ENCODE results near the gene GLIS2.
A peak's percentile ranks its signal among the peaks of the same experiment; 100 is the strongest.
"Not testable (repeated sequence)": the region's sequence is repeated elsewhere in the genome, so short reads cannot be mapped to it uniquely, and the experiment has no call there.

GLIS2 gene

GRCh38 chr16:4337540-4338088, 21.7 kb downstream of the GLIS2 start:
- DNase-seq: no peak

- no peak for DNase-seq
These were observed 22.3 kb downstream of the GLIS2 start for GRCh38 chr16:4338125-4338582.

- no peak for DNase-seq
These were observed 22.9 kb downstream of the GLIS2 start for GRCh38 chr16:4338712-4339299.

- no peak for DNase-seq
These were observed 23.6 kb downstream of the GLIS2 start for GRCh38 chr16:4339455-4339854.

GRCh38 chr16:4339909-4340308, 24.0 kb downstream of the GLIS2 start:
- DNase-seq: no peak

GRCh38 chr16:4340443-4340842, 24.6 kb downstream of the GLIS2 start:
- no peak for DNase-seq

GRCh38 chr16:4341250-4341649, 25.4 kb downstream of the GLIS2 start:
- DNase-seq: no peak

GRCh38 chr16:4342866-4343744, 27.2 kb downstream of the GLIS2 start:
- DNase-seq: no peak

- DNase-seq: not testable (repeated sequence)
These were observed 28.6 kb downstream of the GLIS2 start for GRCh38 chr16:4344300-4344982.

GRCh38 chr16:4344983-4345835, 29.3 kb downstream of the GLIS2 start:
- DNase-seq: no peak

GRCh38 chr16:4345836-4346781, 30.2 kb downstream of the GLIS2 start:
- no peak for DNase-seq

GRCh38 chr16:4347010-4347409, 31.1 kb downstream of the GLIS2 start:
- no peak for DNase-seq

GRCh38 chr16:4347765-4348509, 32.1 kb downstream of the GLIS2 start:
- DNase-seq: no peak

- no peak for DNase-seq
These were observed 33.5 kb downstream of the GLIS2 start for GRCh38 chr16:4349332-4349731.

GRCh38 chr16:4350365-4350786, 34.5 kb downstream of the GLIS2 start:
- DNase-seq: no peak

- DNase-seq: peak; percentile 97
These were observed 35.2 kb downstream of the GLIS2 start, which contains the start of gene PAM16 for GRCh38 chr16:4350787-4351659. Gene PAM16 (minus strand): TSS chr16:4351321. CDS start chr16:4351234, 87 bp downstream.

- DNase-seq: no peak
These were observed 36.0 kb downstream of the GLIS2 start for GRCh38 chr16:4351880-4352279.

GRCh38 chr16:4352843-4353242, 37.0 kb downstream of the GLIS2 start:
- DNase-seq: no peak

- no peak for DNase-seq
These were observed 37.8 kb downstream of the GLIS2 start for GRCh38 chr16:4353675-4354074.
